Heart left ventricle (tissue), 16 donors: ENCODE measurements around the gene ABCC3. TPM values are rescaled to one million over a fixed set of nuclear protein-coding genes. Genes with fewer than 3 reads are reported as not detected.

ENCODE experiments used
- ATAC-seq, 4 donors: fragments of 200-7000 bp; cut with Tn5 transposase; one replicate each; pipeline ENCODE4 v1.9.1; 2020 to 2022; ENCODE audit warnings: moderate library complexity in 4 of 4, mild to moderate bottlenecking in 3 of 4, moderate number of reproducible peaks in 1 of 4
- DNase-seq, 5 donors: peaks; one replicate each; pipeline ENCODE4 v3.0.0-alpha.2; 2020
- H3K27ac ChIP-seq, 12 donors: fragments of 200-600 bp; sonication (generic) in 4 of 12; one replicate each; pipeline versions ENCODE4 v1.5.0 to v1.8.0; 2016 to 2022; ENCODE audit warnings: mild to moderate bottlenecking in 2 of 12
- H3K27me3 ChIP-seq, 9 donors: fragments of 200-600 bp; sonication (generic) in 2 of 9; one replicate each; pipeline versions ENCODE4 v1.5.1 to v1.8.0; 2016 to 2022; ENCODE audit warnings: mild to moderate bottlenecking in 3 of 9
- H3K36me3 ChIP-seq, 9 donors: fragments of 200-600 bp; sonication (generic) in 2 of 9; one replicate each; pipeline versions ENCODE4 v1.5.0 to v1.8.0; 2018 to 2022; ENCODE audit warnings: mild to moderate bottlenecking in 2 of 9
- H3K4me1 ChIP-seq, 12 donors: fragments of 200-600 bp; sonication (generic) in 4 of 12; one replicate each; pipeline versions ENCODE4 v1.5.0 to v1.8.0; 2016 to 2022; ENCODE audit warnings: mild to moderate bottlenecking in 3 of 12
- H3K4me3 ChIP-seq, 12 donors: fragments of 200-600 bp; sonication (generic) in 4 of 12; one replicate each; pipeline versions ENCODE4 v1.5.0 to v1.8.0; 2017 to 2022; ENCODE audit warnings: mild to moderate bottlenecking in 9 of 12, moderate library complexity in 4 of 12
- H3K9me3 ChIP-seq, 12 donors: fragments of 200-600 bp; sonication (generic) in 4 of 12; one replicate each; pipeline versions ENCODE4 v1.5.0 to v1.8.0; 2016 to 2022; ENCODE audit warnings: mild to moderate bottlenecking in 1 of 12
- CTCF ChIP-seq, 12 donors: fragments of 200-600 bp; sonication (generic) in 4 of 12; IDR thresholded peaks; one replicate each; pipeline versions ENCODE4 v1.5.0 to v1.8.0; 2018 to 2022; ENCODE audit warnings: antibody characterized with exemption in 12 of 12, mild to moderate bottlenecking in 5 of 12
- POLR2A ChIP-seq, 2 donors: fragments of 450-650 bp; IDR thresholded peaks; one replicate each; pipeline ENCODE4 v1.6.1; 2017; ENCODE audit warnings: antibody characterized with exemption in 2 of 2, mild to moderate bottlenecking in 2 of 2, moderate library complexity in 2 of 2
- WGBS, 4 donors: extraction: QIAGEN DNeasy Blood & Tissue Kit in 2 of 4; methylation state at CpG; one replicate each; pipeline versions ENCODE4 v1.1.5 to v1.1.7; 2013 to 2018; 5-methylcytosine and 5-hydroxymethylcytosine counted together
- intact Hi-C, 10 donors: fragments of 100-400 bp; cut with DNase I; formaldehyde crosslinking; loops; one replicate each; pipeline versions ENCODE4 v1.11.1 to v1.14.2; 2022
- polyA plus RNA-seq, 2 donors: library from polyadenylated mRNA; stranded (reverse); fragments of 200-250 nt; gene quantifications; one replicate each; pipeline ENCODE4 v1.2.3, GENCODE V29; 2013
- total RNA-seq, 9 donors: library from RNA; depleted of rRNA in 2 of 9; stranded (reverse); fragments of >200 nt in 2 of 9; fragmentation: NEBNext Ultra II Directional in 3 of 9; extraction: Animal tissue kit (Norgen Biotek cat#: 25700) in 3 of 9; gene quantifications; one replicate each; pipeline versions ENCODE4 v1.1.0 to v1.2.4, GENCODE V29; 2016 to 2023
- donor health status: ischemic (EF 13 %, LVEDD 7.1; RV severe dilation, severe dysfunction).
- donor health status: healthy with polysubstance abuse.
- donor health status: DM: no; HTN: yes; CAD: no.
- donor health status: DM: no; HTN: no; CAD: no.
- donor health status: ischemic (EF 25% LVEDD 6.9; RV normal size, moderate dysfunction).
- donor health status: ischemic (EF 25% LVEDD 5.7; RV mildly dilated, moderate dysfunction).
- donor health status: healthy.
- donor health status: DM: yes; HTN: yes; CAD: no.
- donor health status: ischemic (EF 35%, LVEDD 5.7; RV mildly dilated, moderate dysfunction).
- donor health status: nonischemic (EF 11% LVEDD 7.7; RV severe dilation, severe dysfunction).
- donor health status: DM: yes; HTN: yes; CAD: no.
- donor health status: PGD.
- donor health status: ischemic (EF 29% LVEDD 5.4; RV normal size, mild dysfunction).
- donor health status: nonischemic (EF 23%, LVEDD 6.1; RV moderate dilation, normal function).

Gene ABCC3
- total and polyA plus RNA-seq, 11 donors = 0.20 to 21.6 (median 1.3) TPM; not detected in 1

GRCh38 chr17:50668838-50669581, 34.3 kb downstream of the ABCC3 start:
- ATAC-seq (no peak), DNase-seq (no peak)
- no peak overlapping the region for H3K27ac ChIP-seq

GRCh38 chr17:50672071-50672470, 37.4 kb downstream of the ABCC3 start:
- H3K9me3 ChIP-seq = no peaks in the 10 kb centered on the region
- DNase-seq (no peak), ATAC-seq (no peak)
- TF ChIP-seq CTCF (IDR thresholded peaks at IDR 0.05) (no peak), POLR2A (IDR thresholded peaks at IDR 0.05) (no peak)
- H3K4me1 ChIP-seq = peaks cover 0 to 7% (median 0%) of the 10 kb centered on the region in 12 donors
- intact Hi-C loops = no loop called here
- no peak overlapping the region for H3K27ac ChIP-seq
- 95 to 98% (median 96%) methylated on average over 5 of the region's 5 CpGs for WGBS, 4 donors
- no peak overlapping the region for H3K4me3 ChIP-seq
- no peaks in the 10 kb centered on the region for H3K36me3 ChIP-seq
- H3K27me3 ChIP-seq = no peaks in the 10 kb centered on the region

More at GRCh38 chr17:50668838-50669581, 34.3 kb downstream of the ABCC3 start:
- Histone ChIP-seq H3K27me3 (no peaks in the 10 kb centered on the region), H3K4me3 (no peak overlapping the region), H3K36me3 (no peaks in the 10 kb centered on the region), H3K9me3 (no peaks in the 10 kb centered on the region), H3K4me1 (peaks cover 0 to 7% (median 0%) of the 10 kb centered on the region in 12 donors)
- intact Hi-C loops = no loop called here
- 87 to 90% (median 88%) methylated on average over 8 to 9 of the region's 9 CpGs for WGBS, 4 donors
- TF ChIP-seq POLR2A (IDR thresholded peaks at IDR 0.05) = no peak
- TF ChIP-seq CTCF (IDR thresholded peaks at IDR 0.05) = no peak

GRCh38 chr17:50672831-50673551, 38.3 kb downstream of the ABCC3 start:
- DNase-seq = peak in 4 of 5 donors; percentile 36 to 89 (median 55)
- H3K36me3 ChIP-seq = no peaks in the 10 kb centered on the region

More at GRCh38 chr17:50672831-50673551, 38.3 kb downstream of the ABCC3 start:
- 80 to 91% (median 83%) methylated on average over 15 to 20 of the region's 20 CpGs for WGBS, 4 donors
- H3K27ac ChIP-seq = peak overlapping the region in 2 of 12 donors; percentile 16 to 68
- no peak overlapping the region for H3K4me3 ChIP-seq
- no peaks in the 10 kb centered on the region for H3K27me3 ChIP-seq
- TF ChIP-seq POLR2A (IDR thresholded peaks at IDR 0.05) = no peak
- no peak for TF ChIP-seq CTCF (IDR thresholded peaks at IDR 0.05)
- peaks cover 0 to 7% (median 0%) of the 10 kb centered on the region in 12 donors for H3K4me1 ChIP-seq
- H3K9me3 ChIP-seq = no peaks in the 10 kb centered on the region
- intact Hi-C loops = no loop called here
- peak; percentile 91 to 97 (median 94) for ATAC-seq
